GM12878 (cell line): Measurements from ENCODE around the gene GFRA3. TPM values are rescaled to one million over a fixed set of nuclear protein-coding genes. Genes with fewer than 3 reads are reported as not detected.
A peak's percentile ranks its signal among the peaks of the same experiment; 100 is the strongest.

Source experiments
- ATAC-seq: fragments of 200-7000 bp; cut with Tn5 transposase; 3 replicates; pipeline ENCODE4 v1.9.1; 2020; ENCODE audit warnings: mild to moderate bottlenecking, moderate library complexity
- BruUV-seq: library from RNA; stranded (reverse); fragments of 400-500 nt; replicated peaks from 2 replicates; lab custom pipeline; 2021; lab: Mats Ljungman, UMichigan
- CTCF ChIA-PET: fragments of 300-600 bp; sonication (Branson Sonifier 250); formaldehyde crosslinking; extraction: SDS; loops from one replicate; lab custom pipeline; 2021; ENCODE audit warnings: inconsistent platforms; lab: Yijun Ruan, JAX
- POLR2A ChIA-PET: fragments of 350-600 bp; formaldehyde crosslinking; extraction: SDS; loops from one replicate; lab custom pipeline; 2021; ENCODE audit warnings: inconsistent platforms; lab: Charles Lee
- RAD21 ChIA-PET: fragments of 300-600 bp; sonication (Branson Sonifier 250); formaldehyde crosslinking; loops from one replicate; lab custom pipeline; 2023; ENCODE audit warnings: antibody characterized with exemption; ENCODE audit not compliant: unreplicated experiment; lab: Charles Lee
- SMC1A ChIA-PET: fragments of 300-600 bp; sonication (Branson Sonifier 250); formaldehyde crosslinking; loops from one replicate; lab custom pipeline; 2023; ENCODE audit not compliant: unreplicated experiment, uncharacterized antibody; lab: Charles Lee
- DNase-seq: peaks from one replicate; pipeline ENCODE4 v3.0.0-alpha.2; 2011; ENCODE audit warnings: low read depth, low spot score
- FAIRE-seq: peaks from 3 replicates; lab custom pipeline; 2011; peaks lifted over from hg19 to GRCh38; lab: Jason Lieb, UNC
- H2AFZ ChIP-seq: 2 replicates; pipeline ENCODE4 v1.6.0; 2011; ENCODE audit warnings: low read depth, low read length, control low read depth; ENCODE audit not compliant: control insufficient read depth
- H3K27ac ChIP-seq: 2 replicates; pipeline ENCODE4 v1.5.1; 2011; ENCODE audit warnings: control low read depth; ENCODE audit not compliant: control insufficient read depth, insufficient read depth
- H3K27me3 ChIP-seq, 2 experiments: replicated peaks in 1 of 2; 2 replicates each; pipeline versions ENCODE4 v1.6.0 to v1.6.1; 2011; ENCODE audit warnings: low read length in 1 of 2; ENCODE audit not compliant: control insufficient read depth in 2 of 2, insufficient read depth in 2 of 2
- H3K36me3 ChIP-seq, 2 experiments: 2 replicates each; pipeline ENCODE4 v1.5.1; 2011; ENCODE audit warnings: low read length in 1 of 2; ENCODE audit not compliant: control insufficient read depth in 2 of 2, insufficient read depth in 2 of 2
- H3K4me1 ChIP-seq: 2 replicates; pipeline ENCODE4 v1.6.1; 2011; ENCODE audit warnings: mild to moderate bottlenecking, low read length, moderate library complexity, mixed read lengths; ENCODE audit not compliant: control insufficient read depth, insufficient read depth
- H3K4me2 ChIP-seq: 2 replicates; pipeline ENCODE4 v1.6.0; 2011; ENCODE audit warnings: control low read depth; ENCODE audit not compliant: control insufficient read depth, insufficient read depth
- H3K4me3 ChIP-seq: fragments of 200-600 bp; sonication (generic); 2 replicates; pipeline ENCODE4 v1.5.1; 2016
- H3K79me2 ChIP-seq: 2 replicates; pipeline ENCODE4 v1.6.0; 2011; ENCODE audit warnings: low read length; ENCODE audit not compliant: control insufficient read depth, insufficient read depth
- H3K9ac ChIP-seq: 2 replicates; pipeline ENCODE4 v1.8.0; 2011; ENCODE audit warnings: low read length, control low read depth, mixed read lengths; ENCODE audit not compliant: control insufficient read depth, insufficient read depth
- H3K9me3 ChIP-seq: replicated peaks from 3 replicates; pipeline ENCODE4 v1.5.1; 2011; ENCODE audit warnings: mild to moderate bottlenecking, low read length; ENCODE audit not compliant: control insufficient read depth, insufficient read depth
- H4K20me1 ChIP-seq: 2 replicates; pipeline ENCODE4 v1.6.0; 2011; ENCODE audit not compliant: control insufficient read depth, insufficient read depth
- ATF7 ChIP-seq: fragments of 450-650 bp; IDR thresholded peaks from 2 replicates; pipeline ENCODE4 v1.6.1; 2016; ENCODE audit warnings: low read depth, mild to moderate bottlenecking
- EED ChIP-seq: sonication (generic); IDR thresholded peaks from 2 replicates; pipeline ENCODE4 v1.6.1; 2016; ENCODE audit warnings: antibody characterized with exemption, low read depth
- HDAC6 ChIP-seq: fragments of 200-600 bp; sonication (generic); IDR thresholded peaks from one replicate; pipeline ENCODE4 v1.8.0; 2017; ENCODE audit warnings: antibody characterized with exemption; ENCODE audit not compliant: unreplicated experiment
- IRF4 ChIP-seq: IDR thresholded peaks from 2 replicates; pipeline ENCODE4 v1.6.1; 2011; ENCODE audit warnings: low read depth, low read length
- SMC3 ChIP-seq: IDR thresholded peaks from 2 replicates; pipeline ENCODE4 v1.6.1; 2011; ENCODE audit warnings: low read length, improper control_type of control experiment, borderline replicate concordance
- ZNF217 ChIP-seq: fragments of 450-650 bp; IDR thresholded peaks from 2 replicates; pipeline ENCODE4 v1.6.1; 2017; ENCODE audit warnings: antibody characterized with exemption, mild to moderate bottlenecking
- WGBS: methylation state at CpG from one replicate; pipeline ENCODE4 v1.1.6; 2016; ENCODE audit warnings: low lambda C conversion rate; ENCODE audit not compliant: insufficient replicate concordance, insufficient coverage; ENCODE audit errors: missing lambda C conversion rate; 5-methylcytosine and 5-hydroxymethylcytosine counted together
- in situ Hi-C: fragments of 300-500 bp; cut with MboI; formaldehyde crosslinking; loops from 9 replicates; pipeline ENCODE4 v1.14.3; 2018; ENCODE audit warnings: mixed read lengths
- intact Hi-C: fragments of 100-400 bp; cut with micrococcal nuclease; formaldehyde crosslinking; loops from one replicate; pipeline ENCODE4 v1.14.2; 2022; ENCODE audit not compliant: unreplicated experiment
- polyA plus RNA-seq, 11 experiments: library from polyadenylated mRNA; depleted of rRNA in 4 of 11; unstranded in 6 of 11; stranded (reverse) in 5 of 11; fragments of >200 nt; fragmentation: Nextera tagmentation in 4 of 11; fragmentation: Illumina TruSeq in 1 of 11; extraction: Ambion mirVana in 4 of 11; extraction: Trizol in 1 of 11; gene quantifications; 1 replicate in 1 of 11; 2 replicates in 10 of 11; pipeline versions ENCODE4 v1.2.1 to v1.2.3, GENCODE V29; 2011 to 2016; ENCODE audit warnings: inconsistent platforms in 2 of 11, missing spikeins in 2 of 11, low read depth in 1 of 11
- total RNA-seq, 4 experiments: library from RNA; depleted of rRNA in 3 of 4; stranded (reverse); fragments of >200 nt in 3 of 4; fragmentation: Illumina TruSeq in 1 of 4; extraction: Trizol in 1 of 4; gene quantifications; 2 replicates each; pipeline versions ENCODE4 v1.2.1 to v1.2.3, GENCODE V29; 2013 to 2021
- TF ChIP-seq, protein P1 (sequence below), 3 experiments: IDR thresholded peaks in 2 of 3; conservative IDR thresholded peaks in 1 of 3; 2 replicates each; pipeline ENCODE4 v1.5.1; 2011; ENCODE audit warnings: low read depth in 3 of 3, low read length in 3 of 3, mild to moderate bottlenecking in 3 of 3, control low read depth in 2 of 3, moderate library complexity in 2 of 3, inconsistent platforms in 1 of 3, mixed read lengths in 1 of 3; ENCODE audit not compliant: control insufficient read depth in 2 of 3, insufficient read depth in 1 of 3; ENCODE audit errors: extremely low read depth in 1 of 3

The GFRA3 gene
- total and polyA plus RNA-seq, 10 of the 15 experiments (the other 5 are each of a cell fraction or from before 2014, with no cell fraction given): 0.06 to 0.10 (median 0.08) TPM; not detected in 7

DNA sequence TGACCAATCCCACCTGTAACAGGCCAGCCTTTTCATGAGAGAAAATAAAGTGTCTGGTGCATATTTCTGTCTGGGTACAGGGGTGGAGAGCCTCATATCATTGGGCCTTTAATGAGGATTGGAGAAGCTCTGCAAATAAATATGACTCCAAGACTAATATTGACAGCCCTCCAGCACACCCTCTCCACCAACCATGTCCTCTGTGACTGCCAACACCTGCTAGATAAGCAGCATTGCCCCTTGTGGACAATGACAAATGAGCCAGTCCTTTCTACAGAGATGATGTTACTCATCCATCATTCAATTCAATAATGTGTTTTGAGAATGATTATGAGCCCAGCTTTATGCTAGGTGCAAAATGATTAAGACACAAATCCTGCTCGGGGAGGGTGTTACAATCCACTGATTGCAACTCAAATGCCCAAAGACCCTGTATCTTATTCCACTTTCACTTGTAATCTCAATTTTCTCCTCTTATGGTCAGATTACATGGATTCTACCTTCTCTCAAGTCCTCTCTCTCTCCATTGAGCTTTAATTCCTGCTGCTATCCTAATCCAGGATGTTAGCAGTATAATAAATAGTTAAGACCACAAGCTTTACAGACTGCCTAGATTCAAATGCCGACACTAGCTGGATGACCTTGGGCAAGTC, 2.1 kb upstream of the GFRA3 start:
- no peaks in the 10 kb centered on the region for H3K36me3 ChIP-seq
- CTCF ChIA-PET: interaction anchor here (1.0 to 1.5 kb wide), 2 partner anchors 19 to 95 kb away, joined by 3 read pairs; no protein-coding TSS in a partner anchor
- no peak overlapping the region for H3K4me3 ChIP-seq
- SMC1A ChIA-PET: no interaction called here
- WGBS: 48% methylated on average over 2 of the region's 2 CpGs
- DNase-seq: no peak
- peaks cover 0 to 2% of the 10 kb centered on the region in 2 experiments; a peak in 1 of 4 replicates for H3K27me3 ChIP-seq
- H3K27ac ChIP-seq: no peak overlapping the region
- TF ChIP-seq SMC3: no peak
- TF ChIP-seq IRF4: no peak
- TF ChIP-seq HDAC6: no peak
- TF ChIP-seq EED: no peak
- TF ChIP-seq, protein P1, sequence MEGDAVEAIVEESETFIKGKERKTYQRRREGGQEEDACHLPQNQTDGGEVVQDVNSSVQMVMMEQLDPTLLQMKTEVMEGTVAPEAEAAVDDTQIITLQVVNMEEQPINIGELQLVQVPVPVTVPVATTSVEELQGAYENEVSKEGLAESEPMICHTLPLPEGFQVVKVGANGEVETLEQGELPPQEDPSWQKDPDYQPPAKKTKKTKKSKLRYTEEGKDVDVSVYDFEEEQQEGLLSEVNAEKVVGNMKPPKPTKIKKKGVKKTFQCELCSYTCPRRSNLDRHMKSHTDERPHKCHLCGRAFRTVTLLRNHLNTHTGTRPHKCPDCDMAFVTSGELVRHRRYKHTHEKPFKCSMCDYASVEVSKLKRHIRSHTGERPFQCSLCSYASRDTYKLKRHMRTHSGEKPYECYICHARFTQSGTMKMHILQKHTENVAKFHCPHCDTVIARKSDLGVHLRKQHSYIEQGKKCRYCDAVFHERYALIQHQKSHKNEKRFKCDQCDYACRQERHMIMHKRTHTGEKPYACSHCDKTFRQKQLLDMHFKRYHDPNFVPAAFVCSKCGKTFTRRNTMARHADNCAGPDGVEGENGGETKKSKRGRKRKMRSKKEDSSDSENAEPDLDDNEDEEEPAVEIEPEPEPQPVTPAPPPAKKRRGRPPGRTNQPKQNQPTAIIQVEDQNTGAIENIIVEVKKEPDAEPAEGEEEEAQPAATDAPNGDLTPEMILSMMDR (IDR thresholded peaks at IDR 0.05 in 2 of 3, conservative IDR thresholded peaks at IDR 0.05 in 1 of 3; ENCODE audit: control insufficient read depth in 2 of 3, extremely low read depth in 1 of 3, insufficient read depth in 1 of 3, low read depth in 3 of 3, low read length in 3 of 3): 0 out of 6 replicates have a peak, but pooled peaks of 1 of the 3 experiments have one; percentile 11
- TF ChIP-seq ATF7: no peak
- no peak for TF ChIP-seq ZNF217
- no peaks in the 10 kb centered on the region for H3K9me3 ChIP-seq
- in situ Hi-C loops (no loop called here), intact Hi-C loops (no loop called here)
- no peaks in the 10 kb centered on the region for H3K79me2 ChIP-seq
- H3K4me1 ChIP-seq: no peaks in the 10 kb centered on the region; the same call in 1 of the 2 replicates
- no TSS peak for BruUV-seq
- no peaks in the 10 kb centered on the region for H4K20me1 ChIP-seq
- POLR2A ChIA-PET: no interaction called here
- no peak overlapping the region for H2AFZ ChIP-seq
- H3K9ac ChIP-seq: no peak overlapping the region
- peak; percentile 60; the same call in 2 of the 3 replicates for ATAC-seq
- no peak for FAIRE-seq
- H3K4me2 ChIP-seq: no peak overlapping the region
- RAD21 ChIA-PET: no interaction called here
